ENCODE data around the gene TRIL. TPM values are rescaled to one million over a fixed set of nuclear protein-coding genes. Genes with fewer than 3 reads are reported as not detected.

The TRIL gene
- polyA plus RNA-seq, 1 experiment: not detected

DNA sequence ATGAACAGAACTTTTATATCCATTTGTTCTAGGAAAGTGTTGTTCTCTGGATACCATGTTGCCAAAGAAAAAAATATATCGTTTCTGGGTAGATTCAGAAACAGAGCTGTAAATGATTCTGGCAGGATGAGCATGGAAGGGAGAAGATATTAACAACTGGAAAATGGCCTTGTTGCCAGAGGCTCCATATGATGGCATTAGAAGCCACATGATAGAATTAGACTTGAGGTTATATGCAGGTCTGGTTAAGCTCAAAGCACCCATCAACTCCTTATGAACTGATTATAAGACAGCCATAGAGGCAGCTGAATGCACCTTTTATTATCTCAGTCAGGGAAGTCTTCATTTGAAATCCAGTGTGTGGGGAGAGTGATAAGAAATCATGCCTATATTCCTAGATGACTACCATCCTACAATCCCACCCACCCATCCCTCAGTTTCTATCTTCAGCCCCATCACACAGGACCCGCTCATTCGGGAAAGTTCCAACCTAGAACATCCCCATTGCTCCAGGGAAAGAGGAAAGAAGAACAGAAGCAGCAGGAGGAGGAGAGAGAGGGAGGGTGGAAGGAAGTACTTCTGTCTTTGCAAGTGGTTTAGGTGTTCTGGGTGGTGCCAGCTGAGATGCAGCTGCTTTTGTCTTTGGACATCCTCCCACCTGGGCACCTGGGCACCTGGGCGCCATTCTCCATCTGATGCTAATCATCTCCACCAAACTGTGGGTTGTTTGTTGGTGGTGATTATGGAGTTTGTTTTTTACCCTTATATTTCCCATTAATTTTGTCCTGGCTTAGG, 25.5 kb upstream of the TRIL start:
- TF ChIP-seq, protein P1, sequence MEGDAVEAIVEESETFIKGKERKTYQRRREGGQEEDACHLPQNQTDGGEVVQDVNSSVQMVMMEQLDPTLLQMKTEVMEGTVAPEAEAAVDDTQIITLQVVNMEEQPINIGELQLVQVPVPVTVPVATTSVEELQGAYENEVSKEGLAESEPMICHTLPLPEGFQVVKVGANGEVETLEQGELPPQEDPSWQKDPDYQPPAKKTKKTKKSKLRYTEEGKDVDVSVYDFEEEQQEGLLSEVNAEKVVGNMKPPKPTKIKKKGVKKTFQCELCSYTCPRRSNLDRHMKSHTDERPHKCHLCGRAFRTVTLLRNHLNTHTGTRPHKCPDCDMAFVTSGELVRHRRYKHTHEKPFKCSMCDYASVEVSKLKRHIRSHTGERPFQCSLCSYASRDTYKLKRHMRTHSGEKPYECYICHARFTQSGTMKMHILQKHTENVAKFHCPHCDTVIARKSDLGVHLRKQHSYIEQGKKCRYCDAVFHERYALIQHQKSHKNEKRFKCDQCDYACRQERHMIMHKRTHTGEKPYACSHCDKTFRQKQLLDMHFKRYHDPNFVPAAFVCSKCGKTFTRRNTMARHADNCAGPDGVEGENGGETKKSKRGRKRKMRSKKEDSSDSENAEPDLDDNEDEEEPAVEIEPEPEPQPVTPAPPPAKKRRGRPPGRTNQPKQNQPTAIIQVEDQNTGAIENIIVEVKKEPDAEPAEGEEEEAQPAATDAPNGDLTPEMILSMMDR (IDR thresholded peaks at IDR 0.05; ENCODE audit: insufficient read depth, low read depth, low read length): no peak
- Histone ChIP-seq H3K36me3 (ENCODE audit: control insufficient read depth, insufficient read depth, low read length) (no peaks in the 10 kb centered on the region), H3K4me3 (ENCODE audit: low read depth, low read length) (no peak overlapping the region), H3K27me3 (ENCODE audit: control insufficient read depth, insufficient read depth, low read length) (no peaks in the 10 kb centered on the region)
- ChIA-PET CTCF (interaction anchor here (0.9 to 7.0 kb wide), 4 partner anchors 23 to 425 kb away, joined by 3 to 38 read pairs (median 3); partner anchors contain the start of gene TRIL), POLR2A (no interaction called here)
- no peak for DNase-seq (ENCODE audit: low read depth)

- DNase-seq (ENCODE audit: low read depth): no peak
- H3K4me3 ChIP-seq (ENCODE audit: low read depth, low read length): no peak overlapping the region
- no peaks in the 10 kb centered on the region for H3K27me3 ChIP-seq (ENCODE audit: control insufficient read depth, insufficient read depth, low read length)
- CTCF ChIA-PET: interaction anchor here (1.2 to 7.0 kb wide), 6 partner anchors 23 to 125 kb away, joined by 3 to 38 read pairs (median 5); partner anchors contain the start of gene TRIL
- no peaks in the 10 kb centered on the region for H3K36me3 ChIP-seq (ENCODE audit: control insufficient read depth, insufficient read depth, low read length)
- POLR2A ChIA-PET: interaction anchor here (0.6 kb wide), 1 partner anchor 111 kb away, joined by 3 read pairs; no protein-coding TSS in a partner anchor
- TF ChIP-seq, protein P1 (IDR thresholded peaks at IDR 0.05; ENCODE audit: insufficient read depth, low read depth, low read length): no peak
Measured at GRCh38 chr7:28981161-28981465, 23.0 kb upstream of the TRIL start.

GRCh38 chr7:28980451-28981160, 22.5 kb upstream of the TRIL start:
- no peak for DNase-seq (ENCODE audit: low read depth)
- Histone ChIP-seq H3K4me3 (ENCODE audit: low read depth, low read length) (no peak overlapping the region), H3K27me3 (ENCODE audit: control insufficient read depth, insufficient read depth, low read length) (no peaks in the 10 kb centered on the region), H3K36me3 (ENCODE audit: control insufficient read depth, insufficient read depth, low read length) (no peaks in the 10 kb centered on the region)
- TF ChIP-seq, protein P1 (IDR thresholded peaks at IDR 0.05; ENCODE audit: insufficient read depth, low read depth, low read length): no peak
- POLR2A ChIA-PET: interaction anchor here (0.6 kb wide), 1 partner anchor 111 kb away, joined by 3 read pairs; no protein-coding TSS in a partner anchor
- CTCF ChIA-PET: interaction anchor here (1.2 to 7.0 kb wide), 7 partner anchors 23 to 126 kb away, joined by 3 to 38 read pairs (median 5); partner anchors contain the start of gene TRIL

GRCh38 chr7:28979776-28980175, 21.6 kb upstream of the TRIL start:
- no peaks in the 10 kb centered on the region for H3K36me3 ChIP-seq (ENCODE audit: control insufficient read depth, insufficient read depth, low read length)
- ChIA-PET POLR2A (no interaction called here), CTCF (interaction anchor here (1.2 to 7.0 kb wide), 5 partner anchors 10 to 127 kb away, joined by 4 to 38 read pairs (median 6); partner anchors contain the start of gene TRIL)
- no peak overlapping the region for H3K4me3 ChIP-seq (ENCODE audit: low read depth, low read length)
- TF ChIP-seq, protein P1 (IDR thresholded peaks at IDR 0.05; ENCODE audit: insufficient read depth, low read depth, low read length): no peak
- no peak for DNase-seq (ENCODE audit: low read depth)
- H3K27me3 ChIP-seq (ENCODE audit: control insufficient read depth, insufficient read depth, low read length): no peaks in the 10 kb centered on the region

GRCh38 chr7:28977881-28978280, 19.8 kb upstream of the TRIL start:
- no peaks in the 10 kb centered on the region for H3K27me3 ChIP-seq (ENCODE audit: control insufficient read depth, insufficient read depth, low read length)
- no peak overlapping the region for H3K4me3 ChIP-seq (ENCODE audit: low read depth, low read length)
- CTCF ChIA-PET: interaction anchor here (2.5 kb wide), 1 partner anchor 12 kb away, joined by 6 read pairs; no protein-coding TSS in a partner anchor
- DNase-seq (ENCODE audit: low read depth): no peak
- POLR2A ChIA-PET: no interaction called here
- H3K36me3 ChIP-seq (ENCODE audit: control insufficient read depth, insufficient read depth, low read length): no peaks in the 10 kb centered on the region
- TF ChIP-seq, protein P1 (IDR thresholded peaks at IDR 0.05; ENCODE audit: insufficient read depth, low read depth, low read length): no peak
